HEK293 (cell line): ENCODE results near the gene HLA-A.

Experiments
- HOXC10 ChIP-seq: sonication (generic); formaldehyde crosslinking; IDR thresholded peaks from 2 replicates; pipeline ENCODE4 v1.8.1; 2023; ENCODE audit warnings: mild to moderate bottlenecking, missing genetic modification reagents
- KLF10 ChIP-seq: fragments of 450-650 bp; IDR thresholded peaks from 2 replicates; pipeline ENCODE4 v1.5.1; 2018; ENCODE audit warnings: missing biosample characterization, mild to moderate bottlenecking, missing genetic modification characterization
- PRDM1 ChIP-seq: fragments of 450-650 bp; formaldehyde crosslinking; IDR thresholded peaks from 2 replicates; pipeline ENCODE4; 2016; ENCODE audit warnings: missing biosample characterization, missing genetic modification characterization
- SCRT2 ChIP-seq: fragments of 450-650 bp; formaldehyde crosslinking; IDR thresholded peaks from 2 replicates; pipeline ENCODE4 v1.5.1; 2016; ENCODE audit warnings: missing biosample characterization, missing genetic modification characterization
- SP3 ChIP-seq: fragments of 450-650 bp; formaldehyde crosslinking; IDR thresholded peaks from 2 replicates; pipeline ENCODE4 v1.5.1; 2016; ENCODE audit warnings: missing biosample characterization, missing genetic modification characterization
- YY1 ChIP-seq: fragments of 450-650 bp; formaldehyde crosslinking; IDR thresholded peaks from 2 replicates; pipeline ENCODE4 v1.5.1; 2018; ENCODE audit warnings: missing biosample characterization, missing genetic modification characterization
- ZBTB48 ChIP-seq: fragments of 450-650 bp; formaldehyde crosslinking; IDR thresholded peaks from 2 replicates; pipeline ENCODE4 v1.5.1; 2016; ENCODE audit warnings: missing biosample characterization, missing genetic modification characterization
- ZIC2 ChIP-seq: fragments of 450-650 bp; formaldehyde crosslinking; IDR thresholded peaks from 2 replicates; pipeline ENCODE4 v1.5.1; 2016; ENCODE audit warnings: missing biosample characterization, missing genetic modification characterization
- ZNF112 ChIP-seq: fragments of 450-650 bp; formaldehyde crosslinking; IDR thresholded peaks from 2 replicates; pipeline ENCODE4 v1.5.0; 2017; ENCODE audit warnings: missing biosample characterization, missing genetic modification characterization
- ZNF138 ChIP-seq: fragments of 450-650 bp; formaldehyde crosslinking; IDR thresholded peaks from 2 replicates; pipeline ENCODE4 v1.5.1; 2016; ENCODE audit warnings: missing biosample characterization, missing genetic modification characterization, borderline replicate concordance
- ZNF146 ChIP-seq: fragments of 450-650 bp; formaldehyde crosslinking; IDR thresholded peaks from 2 replicates; pipeline ENCODE4 v1.5.1; 2016; ENCODE audit warnings: missing biosample characterization, missing genetic modification characterization
- ZNF292 ChIP-seq: fragments of 450-650 bp; formaldehyde crosslinking; IDR thresholded peaks from 2 replicates; pipeline ENCODE4 v1.5.1; 2016; ENCODE audit warnings: low read depth, missing biosample characterization, missing genetic modification characterization, borderline replicate concordance
- ZNF302 ChIP-seq: fragments of 450-650 bp; formaldehyde crosslinking; IDR thresholded peaks from 2 replicates; pipeline ENCODE4 v1.5.1; 2016; ENCODE audit warnings: missing biosample characterization, missing genetic modification characterization, low read depth
- ZNF324 ChIP-seq: fragments of 450-650 bp; formaldehyde crosslinking; IDR thresholded peaks from 2 replicates; pipeline ENCODE4 v1.5.1; 2016; ENCODE audit warnings: missing biosample characterization, missing genetic modification characterization
- ZNF37A ChIP-seq: fragments of 450-650 bp; IDR thresholded peaks from 2 replicates; pipeline ENCODE4 v1.5.1; 2018; ENCODE audit warnings: missing biosample characterization, missing genetic modification characterization
- ZNF48 ChIP-seq: fragments of 450-650 bp; formaldehyde crosslinking; IDR thresholded peaks from 2 replicates; pipeline ENCODE4 v1.5.1; 2016; ENCODE audit warnings: missing biosample characterization, missing genetic modification characterization
- ZNF501 ChIP-seq: fragments of 450-650 bp; formaldehyde crosslinking; IDR thresholded peaks from 2 replicates; pipeline ENCODE4 v1.5.1; 2016; ENCODE audit warnings: missing biosample characterization, missing genetic modification characterization
- ZNF510 ChIP-seq: fragments of 450-650 bp; formaldehyde crosslinking; IDR thresholded peaks from 2 replicates; pipeline ENCODE4 v1.5.1; 2018; ENCODE audit warnings: mild to moderate bottlenecking, missing genetic modification characterization, missing biosample characterization; ENCODE audit not compliant: insufficient replicate concordance
- ZNF629 ChIP-seq: fragments of 450-650 bp; formaldehyde crosslinking; IDR thresholded peaks from 2 replicates; pipeline ENCODE4 v1.5.1; 2017; ENCODE audit warnings: missing biosample characterization, missing genetic modification characterization
- ZNF677 ChIP-seq: fragments of 450-650 bp; IDR thresholded peaks from 2 replicates; pipeline ENCODE4 v1.5.0; 2018; ENCODE audit warnings: missing biosample characterization, mild to moderate bottlenecking, missing genetic modification characterization, moderate library complexity
- ZNF747 ChIP-seq: fragments of 450-650 bp; formaldehyde crosslinking; IDR thresholded peaks from 2 replicates; pipeline ENCODE4 v1.5.1; 2016; ENCODE audit warnings: missing biosample characterization, missing genetic modification characterization
- ZNF777 ChIP-seq: fragments of 450-650 bp; formaldehyde crosslinking; IDR thresholded peaks from 2 replicates; pipeline ENCODE4 v1.5.1; 2017; ENCODE audit warnings: missing biosample characterization, missing genetic modification characterization, borderline replicate concordance
- ZNF843 ChIP-seq: fragments of 450-650 bp; formaldehyde crosslinking; IDR thresholded peaks from 2 replicates; pipeline ENCODE4 v1.5.1; 2016; ENCODE audit warnings: missing biosample characterization, missing genetic modification characterization
- TF ChIP-seq, protein P1 (sequence below): fragments of 450-650 bp; formaldehyde crosslinking; IDR thresholded peaks from 2 replicates; pipeline ENCODE4 v1.5.1; 2016; ENCODE audit warnings: missing biosample characterization, missing genetic modification characterization
- TF ChIP-seq, protein P2 (sequence below): fragments of 450-650 bp; formaldehyde crosslinking; IDR thresholded peaks from 2 replicates; pipeline ENCODE4 v1.5.1; 2016; ENCODE audit warnings: missing biosample characterization, missing genetic modification characterization
- TF ChIP-seq, protein P3 (sequence below): fragments of 450-650 bp; formaldehyde crosslinking; IDR thresholded peaks from 2 replicates; pipeline ENCODE4 v1.5.1; 2017; ENCODE audit warnings: missing biosample characterization, missing genetic modification characterization
- TF ChIP-seq, protein P4 (sequence below): fragments of 450-650 bp; formaldehyde crosslinking; IDR thresholded peaks from 2 replicates; pipeline ENCODE4 v1.5.1; 2016; ENCODE audit warnings: missing biosample characterization, missing genetic modification characterization
- TF ChIP-seq, protein P5 (sequence below): fragments of 450-650 bp; formaldehyde crosslinking; IDR thresholded peaks from 2 replicates; pipeline ENCODE4 v1.5.1; 2016; ENCODE audit warnings: missing biosample characterization, missing genetic modification characterization, borderline replicate concordance
- TF ChIP-seq, protein P6 (sequence below): fragments of 450-650 bp; formaldehyde crosslinking; optimal IDR thresholded peaks from 2 replicates; pipeline ENCODE3; 2016; ENCODE audit warnings: missing biosample characterization, mild to moderate bottlenecking, missing genetic modification characterization

Gene HLA-A

DNA sequence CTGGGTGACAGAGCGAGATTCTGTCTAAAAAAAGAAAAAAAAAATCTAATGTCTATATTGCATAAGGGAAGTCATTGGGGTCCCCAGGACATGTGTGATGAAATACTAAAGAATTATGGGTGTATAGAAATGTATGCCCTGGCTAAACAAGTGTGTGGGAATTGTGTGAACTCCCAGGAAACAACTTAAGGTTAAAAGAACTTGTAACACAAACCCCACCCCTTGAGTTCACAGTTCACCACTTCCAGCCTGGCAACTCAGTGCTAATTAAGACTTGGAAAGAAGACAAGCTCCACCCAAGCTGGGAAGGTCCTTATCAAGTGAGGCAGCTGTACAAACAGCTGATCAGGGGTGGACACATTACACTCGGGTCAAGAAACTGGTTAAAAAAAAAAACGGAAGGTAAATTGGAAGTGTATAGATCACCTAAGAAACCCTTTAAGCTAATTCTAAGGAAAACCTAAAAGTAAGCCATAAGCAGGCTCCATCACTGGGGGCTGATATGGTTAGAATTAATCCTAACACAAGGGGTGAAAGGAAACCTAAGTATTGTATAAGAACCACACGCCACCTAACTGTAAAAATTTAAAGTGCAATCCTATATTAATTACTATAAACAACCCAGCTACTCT, 25.2 kb downstream of the HLA-A start (continued):
- TF ChIP-seq, protein P1, sequence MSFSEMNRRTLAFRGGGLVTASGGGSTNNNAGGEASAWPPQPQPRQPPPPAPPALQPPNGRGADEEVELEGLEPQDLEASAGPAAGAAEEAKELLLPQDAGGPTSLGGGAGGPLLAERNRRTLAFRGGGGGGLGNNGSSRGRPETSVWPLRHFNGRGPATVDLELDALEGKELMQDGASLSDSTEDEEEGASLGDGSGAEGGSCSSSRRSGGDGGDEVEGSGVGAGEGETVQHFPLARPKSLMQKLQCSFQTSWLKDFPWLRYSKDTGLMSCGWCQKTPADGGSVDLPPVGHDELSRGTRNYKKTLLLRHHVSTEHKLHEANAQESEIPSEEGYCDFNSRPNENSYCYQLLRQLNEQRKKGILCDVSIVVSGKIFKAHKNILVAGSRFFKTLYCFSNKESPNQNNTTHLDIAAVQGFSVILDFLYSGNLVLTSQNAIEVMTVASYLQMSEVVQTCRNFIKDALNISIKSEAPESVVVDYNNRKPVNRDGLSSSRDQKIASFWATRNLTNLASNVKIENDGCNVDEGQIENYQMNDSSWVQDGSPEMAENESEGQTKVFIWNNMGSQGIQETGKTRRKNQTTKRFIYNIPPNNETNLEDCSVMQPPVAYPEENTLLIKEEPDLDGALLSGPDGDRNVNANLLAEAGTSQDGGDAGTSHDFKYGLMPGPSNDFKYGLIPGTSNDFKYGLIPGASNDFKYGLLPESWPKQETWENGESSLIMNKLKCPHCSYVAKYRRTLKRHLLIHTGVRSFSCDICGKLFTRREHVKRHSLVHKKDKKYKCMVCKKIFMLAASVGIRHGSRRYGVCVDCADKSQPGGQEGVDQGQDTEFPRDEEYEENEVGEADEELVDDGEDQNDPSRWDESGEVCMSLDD, result no peak
- TF ChIP-seq, protein P2, sequence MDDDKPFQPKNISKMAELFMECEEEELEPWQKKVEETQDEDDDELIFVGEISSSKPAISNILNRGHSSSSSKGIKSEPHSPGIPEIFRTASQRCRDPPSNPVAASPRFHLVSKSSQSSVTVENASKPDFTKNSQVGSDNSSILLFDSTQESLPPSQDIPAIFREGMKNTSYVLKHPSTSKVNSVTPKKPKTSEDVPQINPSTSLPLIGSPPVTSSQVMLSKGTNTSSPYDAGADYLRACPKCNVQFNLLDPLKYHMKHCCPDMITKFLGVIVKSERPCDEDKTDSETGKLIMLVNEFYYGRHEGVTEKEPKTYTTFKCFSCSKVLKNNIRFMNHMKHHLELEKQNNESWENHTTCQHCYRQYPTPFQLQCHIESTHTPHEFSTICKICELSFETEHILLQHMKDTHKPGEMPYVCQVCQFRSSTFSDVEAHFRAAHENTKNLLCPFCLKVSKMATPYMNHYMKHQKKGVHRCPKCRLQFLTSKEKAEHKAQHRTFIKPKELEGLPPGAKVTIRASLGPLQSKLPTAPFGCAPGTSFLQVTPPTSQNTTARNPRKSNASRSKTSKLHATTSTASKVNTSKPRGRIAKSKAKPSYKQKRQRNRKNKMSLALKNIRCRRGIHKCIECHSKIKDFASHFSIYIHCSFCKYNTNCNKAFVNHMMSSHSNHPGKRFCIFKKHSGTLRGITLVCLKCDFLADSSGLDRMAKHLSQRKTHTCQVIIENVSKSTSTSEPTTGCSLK (tag by site-specific recombination), result no peak
- TF ChIP-seq PRDM1 (tag by site-specific recombination) (no peak), KLF10 (tag by site-specific recombination) (0 out of 2 replicates have a peak, but pooled peaks have one; percentile 51), YY1 (tag by site-specific recombination) (no peak), HOXC10 (CRISPR knock-in tag) (no peak), ZNF510 (tag by site-specific recombination) (no peak), ZNF302 (tag by site-specific recombination) (no peak), ZNF629 (tag by site-specific recombination) (peak; percentile 48), ZNF677 (tag by site-specific recombination) (no peak), ZNF37A (tag by site-specific recombination) (no peak), ZNF112 (tag by site-specific recombination) (no peak), ZNF48 (tag by site-specific recombination) (no peak), ZNF292 (no peak), SP3 (tag by site-specific recombination) (peak; percentile 67), ZNF138 (tag by site-specific recombination) (no peak), SCRT2 (no peak), ZBTB48 (tag by site-specific recombination) (no peak), ZNF501 (no peak), ZIC2 (tag by site-specific recombination) (no peak), ZNF324 (tag by site-specific recombination) (no peak), ZNF843 (tag by site-specific recombination) (no peak), ZNF146 (no peak), ZNF777 (tag by site-specific recombination) (no peak), ZNF747 (tag by site-specific recombination) (no peak)
- TF ChIP-seq, protein P3, sequence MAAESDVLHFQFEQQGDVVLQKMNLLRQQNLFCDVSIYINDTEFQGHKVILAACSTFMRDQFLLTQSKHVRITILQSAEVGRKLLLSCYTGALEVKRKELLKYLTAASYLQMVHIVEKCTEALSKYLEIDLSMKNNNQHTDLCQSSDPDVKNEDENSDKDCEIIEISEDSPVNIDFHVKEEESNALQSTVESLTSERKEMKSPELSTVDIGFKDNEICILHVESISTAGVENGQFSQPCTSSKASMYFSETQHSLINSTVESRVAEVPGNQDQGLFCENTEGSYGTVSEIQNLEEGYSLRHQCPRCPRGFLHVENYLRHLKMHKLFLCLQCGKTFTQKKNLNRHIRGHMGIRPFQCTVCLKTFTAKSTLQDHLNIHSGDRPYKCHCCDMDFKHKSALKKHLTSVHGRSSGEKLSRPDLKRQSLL (tag by site-specific recombination), result no peak
- TF ChIP-seq, protein P4, sequence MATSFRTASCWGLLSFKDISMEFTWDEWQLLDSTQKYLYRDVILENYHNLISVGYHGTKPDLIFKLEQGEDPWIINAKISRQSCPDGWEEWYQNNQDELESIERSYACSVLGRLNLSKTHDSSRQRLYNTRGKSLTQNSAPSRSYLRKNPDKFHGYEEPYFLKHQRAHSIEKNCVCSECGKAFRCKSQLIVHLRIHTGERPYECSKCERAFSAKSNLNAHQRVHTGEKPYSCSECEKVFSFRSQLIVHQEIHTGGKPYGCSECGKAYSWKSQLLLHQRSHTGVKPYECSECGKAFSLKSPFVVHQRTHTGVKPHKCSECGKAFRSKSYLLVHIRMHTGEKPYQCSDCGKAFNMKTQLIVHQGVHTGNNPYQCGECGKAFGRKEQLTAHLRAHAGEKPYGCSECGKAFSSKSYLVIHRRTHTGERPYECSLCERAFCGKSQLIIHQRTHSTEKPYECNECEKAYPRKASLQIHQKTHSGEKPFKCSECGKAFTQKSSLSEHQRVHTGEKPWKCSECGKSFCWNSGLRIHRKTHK (tag by site-specific recombination), result no peak
- TF ChIP-seq, protein P5, sequence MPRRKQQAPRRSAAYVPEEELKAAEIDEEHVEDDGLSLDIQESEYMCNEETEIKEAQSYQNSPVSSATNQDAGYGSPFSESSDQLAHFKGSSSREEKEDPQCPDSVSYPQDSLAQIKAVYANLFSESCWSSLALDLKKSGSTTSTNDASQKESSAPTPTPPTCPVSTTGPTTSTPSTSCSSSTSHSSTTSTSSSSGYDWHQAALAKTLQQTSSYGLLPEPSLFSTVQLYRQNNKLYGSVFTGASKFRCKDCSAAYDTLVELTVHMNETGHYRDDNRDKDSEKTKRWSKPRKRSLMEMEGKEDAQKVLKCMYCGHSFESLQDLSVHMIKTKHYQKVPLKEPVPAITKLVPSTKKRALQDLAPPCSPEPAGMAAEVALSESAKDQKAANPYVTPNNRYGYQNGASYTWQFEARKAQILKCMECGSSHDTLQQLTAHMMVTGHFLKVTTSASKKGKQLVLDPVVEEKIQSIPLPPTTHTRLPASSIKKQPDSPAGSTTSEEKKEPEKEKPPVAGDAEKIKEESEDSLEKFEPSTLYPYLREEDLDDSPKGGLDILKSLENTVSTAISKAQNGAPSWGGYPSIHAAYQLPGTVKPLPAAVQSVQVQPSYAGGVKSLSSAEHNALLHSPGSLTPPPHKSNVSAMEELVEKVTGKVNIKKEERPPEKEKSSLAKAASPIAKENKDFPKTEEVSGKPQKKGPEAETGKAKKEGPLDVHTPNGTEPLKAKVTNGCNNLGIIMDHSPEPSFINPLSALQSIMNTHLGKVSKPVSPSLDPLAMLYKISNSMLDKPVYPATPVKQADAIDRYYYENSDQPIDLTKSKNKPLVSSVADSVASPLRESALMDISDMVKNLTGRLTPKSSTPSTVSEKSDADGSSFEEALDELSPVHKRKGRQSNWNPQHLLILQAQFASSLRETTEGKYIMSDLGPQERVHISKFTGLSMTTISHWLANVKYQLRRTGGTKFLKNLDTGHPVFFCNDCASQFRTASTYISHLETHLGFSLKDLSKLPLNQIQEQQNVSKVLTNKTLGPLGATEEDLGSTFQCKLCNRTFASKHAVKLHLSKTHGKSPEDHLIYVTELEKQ (tag by site-specific recombination), result 0 out of 2 replicates have a peak, but pooled peaks have one; percentile 15
- TF ChIP-seq, protein P6, sequence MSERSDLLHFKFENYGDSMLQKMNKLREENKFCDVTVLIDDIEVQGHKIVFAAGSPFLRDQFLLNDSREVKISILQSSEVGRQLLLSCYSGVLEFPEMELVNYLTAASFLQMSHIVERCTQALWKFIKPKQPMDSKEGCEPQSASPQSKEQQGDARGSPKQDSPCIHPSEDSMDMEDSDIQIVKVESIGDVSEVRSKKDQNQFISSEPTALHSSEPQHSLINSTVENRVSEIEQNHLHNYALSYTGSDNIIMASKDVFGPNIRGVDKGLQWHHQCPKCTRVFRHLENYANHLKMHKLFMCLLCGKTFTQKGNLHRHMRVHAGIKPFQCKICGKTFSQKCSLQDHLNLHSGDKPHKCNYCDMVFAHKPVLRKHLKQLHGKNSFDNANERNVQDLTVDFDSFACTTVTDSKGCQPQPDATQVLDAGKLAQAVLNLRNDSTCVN (tag by site-specific recombination), result no peak
